GM03348 (cell line): Measurements from ENCODE around the gene TUBGCP3.
"Not testable (repeated sequence)": the region's sequence is repeated elsewhere in the genome, so short reads cannot be mapped to it uniquely, and the experiment has no call there.

Experiments used
- DNase-seq: peaks from one replicate; pipeline ENCODE4 v3.0.0; 2012; ENCODE audit warnings: low spot score

Gene TUBGCP3

DNA sequence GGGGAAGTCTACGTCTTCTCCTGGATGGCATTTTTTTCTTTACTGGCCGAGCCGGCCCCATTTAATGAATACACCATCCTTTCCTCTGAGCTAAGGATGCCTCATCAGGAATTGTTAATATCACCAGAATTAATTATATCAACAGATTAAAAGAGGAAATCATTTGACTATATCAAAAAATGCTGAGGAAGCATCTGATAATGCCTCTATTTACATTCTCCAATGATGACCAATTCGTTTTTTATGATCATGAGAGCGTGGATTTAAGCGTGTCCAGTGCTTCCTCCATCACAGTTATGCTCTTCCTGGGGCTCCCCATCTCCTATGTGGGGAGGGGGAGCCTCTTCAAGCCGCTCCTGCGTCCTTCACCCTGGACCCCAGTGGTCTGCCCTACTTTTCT is 58.7 kb downstream of the TUBGCP3 start:
- DNase-seq, result no peak

- DNase-seq, result no peak
Measured at GRCh38 chr13:112526146-112526853, 61.7 kb downstream of the TUBGCP3 start.

- DNase-seq, result no peak
Measured at GRCh38 chr13:112525356-112525945, 62.5 kb downstream of the TUBGCP3 start.

DNA sequence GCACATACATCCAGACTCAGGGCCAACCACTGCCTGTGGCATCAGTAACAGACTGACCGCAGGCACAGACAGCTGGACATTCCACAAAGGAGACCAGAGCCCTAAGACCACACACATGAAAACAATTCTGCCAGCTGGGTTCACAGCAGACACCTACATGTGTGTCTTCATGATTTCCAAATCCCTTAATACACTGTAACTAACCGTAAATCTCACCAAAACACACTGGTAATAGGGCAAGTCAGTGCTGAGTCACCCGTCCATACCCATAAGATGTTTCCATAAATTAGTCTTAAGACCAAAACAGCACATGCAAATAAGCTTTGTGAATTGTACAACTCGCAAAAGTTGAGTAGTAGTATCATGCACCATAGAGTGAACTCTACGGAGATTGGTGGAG is 65.4 kb downstream of the TUBGCP3 start:
- DNase-seq, result no peak

GRCh38 chr13:112521073-112521685 is 66.8 kb downstream of the TUBGCP3 start:
- DNase-seq, result no peak

DNA sequence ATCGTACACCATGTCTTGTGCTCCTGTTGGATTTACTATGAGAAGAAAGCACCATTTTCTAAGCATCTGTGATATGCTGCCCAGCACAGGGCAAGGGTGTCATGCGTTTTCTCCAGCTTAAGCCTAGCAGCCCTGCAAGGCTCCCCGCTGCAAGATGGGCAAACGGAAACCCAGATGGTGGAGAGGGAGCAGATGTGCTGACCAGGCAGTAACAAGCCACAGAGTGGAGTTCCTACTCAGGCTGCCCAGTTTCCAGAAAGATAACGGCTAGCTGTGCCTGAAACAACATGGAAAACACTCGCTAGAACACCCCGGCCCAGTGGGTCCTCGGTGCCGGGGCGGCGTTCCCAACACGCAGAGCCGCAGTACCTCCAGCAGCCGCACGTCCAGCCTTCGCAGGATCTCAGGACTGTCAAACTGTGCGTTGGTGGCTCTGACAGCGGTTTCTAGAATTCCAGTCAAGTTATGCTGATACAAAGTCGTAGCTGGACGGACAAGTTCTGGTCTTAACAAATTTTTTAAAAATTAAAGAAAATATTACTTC is 68.4 kb downstream of the TUBGCP3 start:
- DNase-seq, result no peak

DNA sequence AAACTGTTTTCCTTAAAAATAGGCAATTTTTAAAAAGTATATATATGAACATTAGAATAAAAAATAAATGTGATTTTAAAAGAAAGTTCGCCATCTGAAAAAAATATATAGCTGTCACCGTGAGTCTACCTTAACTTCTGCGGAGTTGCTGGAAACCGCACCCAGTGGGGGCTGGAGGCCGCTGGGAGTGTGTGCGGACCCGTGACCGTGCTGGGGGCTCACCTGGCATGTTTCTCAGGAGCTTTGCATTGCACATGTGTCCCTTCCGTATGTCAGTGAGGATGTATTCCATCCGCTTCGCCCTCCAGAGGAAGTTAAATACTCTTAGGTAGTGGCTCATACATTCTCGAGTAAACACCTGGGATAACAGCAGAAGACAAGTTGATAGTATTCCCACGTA is 71.7 kb downstream of the TUBGCP3 start:
- no peak for DNase-seq

DNA sequence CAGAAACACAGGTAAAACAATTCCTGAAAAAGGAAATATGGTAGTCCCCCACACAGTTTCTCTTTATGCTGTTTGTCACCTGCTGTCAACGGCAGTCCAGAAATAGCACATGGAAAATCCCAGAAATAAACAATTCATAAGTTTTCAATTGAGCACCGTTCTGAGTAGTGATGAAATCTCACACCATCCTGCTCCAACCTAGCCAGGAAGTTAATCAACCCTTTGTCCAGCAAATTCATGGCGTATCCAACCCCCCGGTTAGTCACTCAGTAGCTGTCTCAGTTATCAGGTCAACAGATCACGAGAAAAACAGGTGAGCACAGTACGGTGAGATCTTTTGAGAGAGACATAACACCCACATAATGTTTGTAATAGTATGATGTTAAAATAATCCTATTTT is 74.2 kb downstream of the TUBGCP3 start:
- DNase-seq, result no peak

GRCh38 chr13:112510987-112511685 is 76.8 kb downstream of the TUBGCP3 start:
- DNase-seq, result no peak

DNA sequence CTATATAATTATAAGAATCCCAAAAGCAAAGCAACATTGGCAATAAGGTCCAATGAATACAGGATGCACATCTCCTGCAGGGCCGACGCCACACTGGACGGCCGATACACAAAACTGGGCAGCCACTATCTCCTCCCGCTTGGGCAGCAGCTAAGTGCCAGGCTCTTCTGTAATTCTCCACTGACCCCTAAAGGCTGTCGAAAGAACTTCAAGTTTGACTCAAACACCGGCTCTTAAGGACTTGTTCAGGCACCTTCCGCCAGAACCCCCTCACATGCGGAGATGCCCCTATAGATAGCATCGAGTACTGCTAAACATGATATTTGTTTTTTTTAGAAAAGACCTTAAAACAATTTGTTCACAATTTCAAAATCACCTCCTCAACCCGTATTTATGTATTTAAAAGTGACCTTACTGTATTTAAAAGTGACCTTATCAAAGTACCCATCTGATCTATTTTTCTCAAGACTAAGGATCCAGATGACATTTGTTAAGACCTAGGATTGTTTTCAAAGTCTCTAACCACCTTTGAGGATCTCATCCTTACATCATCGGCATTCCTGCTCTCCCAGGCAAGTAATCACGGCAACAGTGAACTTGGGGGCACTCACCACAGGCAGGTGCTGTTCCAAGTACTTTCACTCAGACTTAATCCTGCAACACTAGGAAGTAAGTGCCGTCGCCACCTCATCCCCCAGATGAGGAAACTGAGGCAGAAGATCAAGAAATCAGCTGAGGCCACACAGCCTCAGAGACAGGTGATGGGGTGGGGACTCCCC is 77.8 kb downstream of the TUBGCP3 start:
- DNase-seq, result peak; percentile 85

- DNase-seq, result no peak
Measured at GRCh38 chr13:112509190-112509589, 78.8 kb downstream of the TUBGCP3 start.

- no peak for DNase-seq
Measured at GRCh38 chr13:112506046-112506445, 81.9 kb downstream of the TUBGCP3 start.

DNA sequence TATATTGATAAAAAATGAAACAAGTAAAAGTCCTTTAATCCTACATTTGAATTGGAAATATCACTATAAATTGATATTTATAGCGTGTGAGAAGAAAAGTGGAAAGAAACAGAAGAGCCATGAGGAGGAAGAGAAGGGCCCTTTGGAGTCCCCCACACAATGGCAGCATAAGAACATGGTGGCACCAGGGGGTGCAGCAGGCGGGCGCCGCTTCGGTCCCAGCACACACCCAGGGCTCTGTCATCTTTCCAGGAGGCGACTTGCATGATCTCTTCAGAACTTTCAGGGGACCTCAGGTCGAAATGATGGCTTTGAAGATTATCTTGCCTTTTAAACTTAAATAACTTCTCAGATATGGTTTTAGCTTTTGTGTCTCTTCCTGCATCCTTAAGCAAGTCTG is 91.8 kb downstream of the TUBGCP3 start:
- no peak for DNase-seq

- no peak for DNase-seq
Measured at GRCh38 chr13:112495465-112495864, 92.5 kb downstream of the TUBGCP3 start.

GRCh38 chr13:112489199-112489598 is 98.8 kb downstream of the TUBGCP3 start:
- no peak for DNase-seq

DNA sequence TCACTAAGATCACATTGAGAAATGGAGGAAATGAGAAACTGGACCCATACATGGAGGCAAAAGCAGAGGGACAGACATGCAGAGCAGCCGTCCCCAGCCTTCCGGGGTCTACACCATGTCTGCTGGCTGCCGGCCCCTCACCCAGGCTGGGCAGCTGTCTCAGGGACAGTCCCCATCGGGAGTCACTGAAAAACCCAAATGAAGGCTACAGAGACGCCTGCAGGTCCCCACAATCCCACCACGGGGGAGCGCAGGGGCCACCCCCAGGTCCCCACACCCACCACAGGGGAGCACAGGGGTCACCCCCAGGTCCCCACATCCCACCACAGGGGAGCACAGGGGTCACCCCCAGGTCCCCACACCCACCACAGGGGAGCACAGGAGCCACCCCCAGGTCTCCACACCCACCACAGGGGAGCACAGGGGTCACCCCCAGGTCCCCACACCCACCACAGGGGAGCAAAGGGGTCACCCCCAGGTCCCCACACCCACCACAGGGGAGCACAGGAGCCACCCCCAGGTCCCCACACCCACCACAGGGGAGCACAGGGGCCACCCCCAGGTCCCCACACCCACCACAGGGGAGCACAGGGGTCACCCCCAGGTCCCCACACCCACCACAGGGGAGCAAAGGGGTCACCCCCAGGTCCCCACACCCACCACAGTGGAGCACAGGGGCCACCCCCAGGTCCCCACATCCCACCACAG is 99.5 kb downstream of the TUBGCP3 start:
- not testable (repeated sequence) for DNase-seq

- no peak for DNase-seq
Measured at GRCh38 chr13:112487127-112487517, 100.8 kb downstream of the TUBGCP3 start.

GRCh38 chr13:112486386-112487126 is 101.4 kb downstream of the TUBGCP3 start:
- DNase-seq, result peak; percentile 66

DNA sequence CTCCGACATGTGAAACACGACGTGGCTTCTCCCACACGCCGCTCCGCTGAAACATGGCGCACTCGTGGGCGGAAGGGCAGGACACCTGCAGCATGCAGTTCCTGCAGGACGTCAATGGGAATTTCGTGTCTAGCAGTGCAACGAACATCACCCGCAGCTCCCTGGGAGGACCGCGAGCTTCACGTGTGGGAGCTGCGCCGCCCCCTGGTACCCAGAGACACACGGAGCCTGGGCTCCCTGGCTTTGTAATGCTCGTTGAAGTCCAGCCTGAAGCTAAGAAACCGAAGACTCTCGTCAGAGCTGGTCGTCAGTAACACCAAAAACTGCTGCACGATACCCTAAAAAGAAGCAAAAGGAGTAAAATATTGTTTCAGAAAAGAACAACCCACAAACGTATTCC is 102.1 kb downstream of the TUBGCP3 start:
- not testable (repeated sequence) for DNase-seq

- DNase-seq, result no peak
Measured at GRCh38 chr13:112483299-112483698, 104.7 kb downstream of the TUBGCP3 start.
